HUES64 (cell line): ENCODE data around the gene GADD45B.

Experiments used
- H3K27ac ChIP-seq: 2 replicates; pipeline ENCODE4 v1.7.0; 2013; ENCODE audit warnings: low read depth, low read length, inconsistent platforms
- H3K27me3 ChIP-seq: 2 replicates; pipeline ENCODE4 v1.6.1; 2013; ENCODE audit warnings: mild to moderate bottlenecking, low read length; ENCODE audit not compliant: insufficient read depth
- H3K36me3 ChIP-seq: 2 replicates; pipeline ENCODE4 v1.6.1; 2013; ENCODE audit warnings: mild to moderate bottlenecking, low read length; ENCODE audit not compliant: insufficient read depth
- H3K4me1 ChIP-seq: 2 replicates; pipeline ENCODE4 v1.6.1; 2013; ENCODE audit warnings: mild to moderate bottlenecking, low read length, moderate library complexity; ENCODE audit not compliant: insufficient read depth
- H3K4me3 ChIP-seq: 2 replicates; pipeline ENCODE4 v1.5.1; 2013; ENCODE audit warnings: mild to moderate bottlenecking, low read length, moderate library complexity
- H3K9ac ChIP-seq: 2 replicates; pipeline ENCODE4 v1.6.1; 2013; ENCODE audit warnings: mild to moderate bottlenecking, low read depth, low read length
- H3K9me3 ChIP-seq: 2 replicates; pipeline ENCODE4 v1.6.1; 2013; ENCODE audit warnings: low read depth, low read length; ENCODE audit not compliant: insufficient read depth
- WGBS: fragments of 150-250, 120-280 bp; methylation state at CpG from one replicate; pipeline ENCODE4 v1.1.7; 2013; ENCODE audit warnings: missing lambda C conversion rate; 5-methylcytosine and 5-hydroxymethylcytosine counted together

GADD45B gene

GRCh38 chr19:2523630-2524311 lies 47.8 kb downstream of the GADD45B start:
- Histone ChIP-seq H3K27me3 (no peaks in the 10 kb centered on the region), H3K27ac (peak overlapping the region; percentile 66; the same call in 1 of the 2 replicates), H3K9me3 (no peaks in the 10 kb centered on the region), H3K9ac (0 out of 2 replicates have a peak overlapping the region, but pooled peaks have one; percentile 5), H3K4me3 (no peak overlapping the region), H3K36me3 (no peaks in the 10 kb centered on the region), H3K4me1 (no peaks in the 10 kb centered on the region)
- WGBS: 74% methylated on average over 20 of the region's 20 CpGs

- no peak overlapping the region for H3K27ac ChIP-seq
- H3K36me3 ChIP-seq: no peaks in the 10 kb centered on the region
- H3K4me3 ChIP-seq: no peak overlapping the region
- no peaks in the 10 kb centered on the region for H3K4me1 ChIP-seq
- H3K27me3 ChIP-seq: no peaks in the 10 kb centered on the region
- no peaks in the 10 kb centered on the region for H3K9me3 ChIP-seq
- no peak overlapping the region for H3K9ac ChIP-seq
- WGBS: 93% methylated on average over 16 of the region's 16 CpGs
Measured at GRCh38 chr19:2524361-2524839, 48.5 kb downstream of the GADD45B start.

- Histone ChIP-seq H3K9me3 (no peaks in the 10 kb centered on the region), H3K36me3 (no peaks in the 10 kb centered on the region), H3K27ac (peak overlapping the region; percentile 28; the same call in 1 of the 2 replicates), H3K9ac (no peak overlapping the region), H3K4me3 (no peak overlapping the region), H3K4me1 (no peaks in the 10 kb centered on the region), H3K27me3 (no peaks in the 10 kb centered on the region)
- 48% methylated on average over 45 of the region's 45 CpGs for WGBS
Measured at GRCh38 chr19:2524840-2525723, 49.2 kb downstream of the GADD45B start.

GRCh38 chr19:2527171-2527570 lies 51.2 kb downstream of the GADD45B start:
- H3K27ac ChIP-seq: no peak overlapping the region
- H3K36me3 ChIP-seq: no peaks in the 10 kb centered on the region
- no peaks in the 10 kb centered on the region for H3K27me3 ChIP-seq
- no peak overlapping the region for H3K4me3 ChIP-seq
- WGBS: 86% methylated on average over 14 of the region's 14 CpGs
- H3K9me3 ChIP-seq: no peaks in the 10 kb centered on the region
- no peak overlapping the region for H3K9ac ChIP-seq
- H3K4me1 ChIP-seq: no peaks in the 10 kb centered on the region

- Histone ChIP-seq H3K4me3 (no peak overlapping the region), H3K27ac (no peak overlapping the region), H3K9ac (no peak overlapping the region), H3K9me3 (no peaks in the 10 kb centered on the region), H3K27me3 (no peaks in the 10 kb centered on the region), H3K4me1 (no peaks in the 10 kb centered on the region), H3K36me3 (no peaks in the 10 kb centered on the region)
- 85% methylated on average over 4 of the region's 4 CpGs for WGBS
Measured at GRCh38 chr19:2527686-2528085, 51.8 kb downstream of the GADD45B start.
